NT2/D1 (cell line): ENCODE measurements around the gene CMPK2.

ENCODE experiments used
- DNase-seq: peaks from one replicate; pipeline ENCODE4 v3.0.0-alpha.2; 2011; ENCODE audit warnings: low read depth, low spot score
- H3K27me3 ChIP-seq: 2 replicates; pipeline ENCODE4 v1.6.0; 2011; ENCODE audit warnings: mild to moderate bottlenecking; ENCODE audit not compliant: insufficient read length, insufficient read depth
- H3K36me3 ChIP-seq: 2 replicates; pipeline ENCODE4 v1.6.1; 2011; ENCODE audit warnings: mild to moderate bottlenecking, low read length, mixed read lengths; ENCODE audit not compliant: insufficient read depth, insufficient read length
- H3K4me1 ChIP-seq: 2 replicates; pipeline ENCODE4 v1.5.1; 2011; ENCODE audit not compliant: insufficient read depth, insufficient read length
- H3K4me3 ChIP-seq: 2 replicates; pipeline ENCODE4 v1.5.1; 2011; ENCODE audit warnings: low read depth; ENCODE audit not compliant: insufficient read length
- H3K9ac ChIP-seq: 2 replicates; pipeline ENCODE4 v1.6.0; 2011; ENCODE audit warnings: low read depth; ENCODE audit not compliant: insufficient read length
- H3K9me3 ChIP-seq: 2 replicates; pipeline ENCODE4 v1.5.1; 2011; ENCODE audit warnings: mild to moderate bottlenecking, low read length; ENCODE audit not compliant: insufficient read depth
- SUZ12 ChIP-seq: IDR thresholded peaks from 2 replicates; pipeline ENCODE4 v1.6.1; 2011; ENCODE audit not compliant: insufficient read length, insufficient read depth; ENCODE audit errors: extremely low read depth
- YY1 ChIP-seq: IDR thresholded peaks from 2 replicates; pipeline ENCODE4 v1.6.1; 2011; ENCODE audit not compliant: insufficient read length, insufficient read depth
- ZNF274 ChIP-seq: IDR thresholded peaks from 2 replicates; pipeline ENCODE4 v1.6.1; 2011; ENCODE audit warnings: mild to moderate bottlenecking, low read depth, low read length

Gene CMPK2

GRCh38 chr2:6841537-6842287 lies 24.0 kb downstream of the CMPK2 start:
- H3K4me1 ChIP-seq: no peaks in the 10 kb centered on the region
- H3K27me3 ChIP-seq: no peaks in the 10 kb centered on the region
- DNase-seq: no peak
- no peak overlapping the region for H3K4me3 ChIP-seq
- H3K9me3 ChIP-seq: peaks cover 39% of the 10 kb centered on the region
- no peak overlapping the region for H3K9ac ChIP-seq
- TF ChIP-seq YY1 (no peak), ZNF274 (no peak), SUZ12 (no peak)
- no peaks in the 10 kb centered on the region for H3K36me3 ChIP-seq

GRCh38 chr2:6838673-6839319 lies 26.9 kb downstream of the CMPK2 start:
- TF ChIP-seq ZNF274 (no peak), YY1 (no peak), SUZ12 (no peak)
- H3K9ac ChIP-seq: no peak overlapping the region
- no peaks in the 10 kb centered on the region for H3K27me3 ChIP-seq
- no peaks in the 10 kb centered on the region for H3K36me3 ChIP-seq
- no peak for DNase-seq
- H3K4me3 ChIP-seq: no peak overlapping the region
- peaks cover 10% of the 10 kb centered on the region for H3K9me3 ChIP-seq
- no peaks in the 10 kb centered on the region for H3K4me1 ChIP-seq

- H3K27me3 ChIP-seq: no peaks in the 10 kb centered on the region
- H3K9ac ChIP-seq: no peak overlapping the region
- TF ChIP-seq SUZ12 (no peak), YY1 (no peak), ZNF274 (no peak)
- H3K36me3 ChIP-seq: no peaks in the 10 kb centered on the region
- DNase-seq: no peak
- peaks cover 15% of the 10 kb centered on the region for H3K9me3 ChIP-seq
- H3K4me3 ChIP-seq: no peak overlapping the region
- no peaks in the 10 kb centered on the region for H3K4me1 ChIP-seq
Measured at GRCh38 chr2:6835467-6835866, 30.2 kb downstream of the CMPK2 start.

GRCh38 chr2:6834163-6834562 lies 31.5 kb downstream of the CMPK2 start:
- no peaks in the 10 kb centered on the region for H3K36me3 ChIP-seq
- no peak for DNase-seq
- no peaks in the 10 kb centered on the region for H3K4me1 ChIP-seq
- no peak overlapping the region for H3K4me3 ChIP-seq
- H3K9me3 ChIP-seq: peaks cover 15% of the 10 kb centered on the region
- H3K9ac ChIP-seq: no peak overlapping the region
- H3K27me3 ChIP-seq: no peaks in the 10 kb centered on the region
- no peak for TF ChIP-seq ZNF274
- TF ChIP-seq YY1: no peak
- no peak for TF ChIP-seq SUZ12

GRCh38 chr2:6833300-6833604 lies 32.5 kb downstream of the CMPK2 start:
- no peak for DNase-seq
- H3K4me3 ChIP-seq: no peak overlapping the region

GRCh38 chr2:6832596-6833299 lies 33.0 kb downstream of the CMPK2 start:
- no peaks in the 10 kb centered on the region for H3K4me1 ChIP-seq
- no peak overlapping the region for H3K4me3 ChIP-seq
- no peak for DNase-seq
- no peak overlapping the region for H3K9ac ChIP-seq
- no peak for TF ChIP-seq SUZ12
- TF ChIP-seq ZNF274: no peak
- H3K36me3 ChIP-seq: no peaks in the 10 kb centered on the region
- peaks cover 15% of the 10 kb centered on the region for H3K9me3 ChIP-seq
- no peaks in the 10 kb centered on the region for H3K27me3 ChIP-seq

More at GRCh38 chr2:6833300-6833604, 32.5 kb downstream of the CMPK2 start:
- no peaks in the 10 kb centered on the region for H3K27me3 ChIP-seq
- TF ChIP-seq ZNF274: no peak
- no peak for TF ChIP-seq YY1
- no peak for TF ChIP-seq SUZ12
- no peaks in the 10 kb centered on the region for H3K36me3 ChIP-seq
- H3K9me3 ChIP-seq: peaks cover 15% of the 10 kb centered on the region
- no peaks in the 10 kb centered on the region for H3K4me1 ChIP-seq
- no peak overlapping the region for H3K9ac ChIP-seq

GRCh38 chr2:6831229-6831628 lies 34.5 kb downstream of the CMPK2 start:
- peaks cover 15% of the 10 kb centered on the region for H3K9me3 ChIP-seq
- no peak for DNase-seq
- H3K4me3 ChIP-seq: no peak overlapping the region
- TF ChIP-seq ZNF274 (no peak), SUZ12 (no peak), YY1 (no peak)
- H3K36me3 ChIP-seq: no peaks in the 10 kb centered on the region
- no peaks in the 10 kb centered on the region for H3K4me1 ChIP-seq
- H3K9ac ChIP-seq: no peak overlapping the region
- H3K27me3 ChIP-seq: no peaks in the 10 kb centered on the region
